Embryonic facial prominence (tissue), 1 donor: Measurements from ENCODE around the gene CUBN.
"Not testable (repeated sequence)": the region's sequence is repeated elsewhere in the genome, so short reads cannot be mapped to it uniquely, and the experiment has no call there.

Source experiments
- DNase-seq: peaks from one replicate; pipeline ENCODE4 v3.0.0-alpha.2; 2016; ENCODE audit errors: extremely low spot score

CUBN gene

GRCh38 chr10:17013131-17013983 is 116.3 kb downstream of the CUBN start:
- DNase-seq, result not testable (repeated sequence)

GRCh38 chr10:17012731-17013130 is 116.9 kb downstream of the CUBN start:
- DNase-seq, result not testable (repeated sequence)

DNA sequence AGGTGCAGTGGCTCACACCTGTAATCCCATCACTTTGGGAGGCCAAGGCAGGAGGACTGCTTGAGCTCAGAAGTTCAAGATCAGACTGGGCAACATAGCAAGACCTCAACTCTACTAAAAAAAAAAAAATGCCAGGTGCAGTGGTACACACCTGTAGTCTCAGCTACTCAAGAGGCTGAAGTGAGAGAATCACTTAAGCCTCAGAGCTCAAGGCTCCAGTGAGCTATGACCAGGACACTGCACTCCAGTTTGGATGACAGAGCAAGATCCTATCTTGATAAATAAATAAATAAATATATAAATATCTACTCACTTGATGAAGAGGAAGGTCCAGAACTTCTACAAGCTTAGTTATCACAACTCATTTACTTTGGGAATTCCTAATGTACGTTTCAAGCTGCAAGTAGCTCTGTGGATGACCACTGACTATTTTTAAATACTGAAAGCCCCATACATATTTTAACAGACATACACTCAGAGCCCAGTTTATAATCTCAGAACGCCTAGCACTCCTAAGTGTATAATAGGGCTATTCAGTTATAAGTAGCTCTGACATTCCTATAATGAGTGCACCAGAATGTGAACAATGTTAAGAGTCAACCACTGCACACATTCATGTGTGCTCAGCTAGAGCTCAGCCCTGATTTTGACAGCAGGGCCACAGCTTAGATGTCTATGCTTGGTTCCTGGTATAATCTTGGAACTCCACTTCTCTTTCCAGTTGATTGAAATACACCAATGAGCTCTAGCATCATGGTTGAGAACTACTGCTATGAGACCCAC is 119.1 kb downstream of the CUBN start:
- DNase-seq, result no peak

DNA sequence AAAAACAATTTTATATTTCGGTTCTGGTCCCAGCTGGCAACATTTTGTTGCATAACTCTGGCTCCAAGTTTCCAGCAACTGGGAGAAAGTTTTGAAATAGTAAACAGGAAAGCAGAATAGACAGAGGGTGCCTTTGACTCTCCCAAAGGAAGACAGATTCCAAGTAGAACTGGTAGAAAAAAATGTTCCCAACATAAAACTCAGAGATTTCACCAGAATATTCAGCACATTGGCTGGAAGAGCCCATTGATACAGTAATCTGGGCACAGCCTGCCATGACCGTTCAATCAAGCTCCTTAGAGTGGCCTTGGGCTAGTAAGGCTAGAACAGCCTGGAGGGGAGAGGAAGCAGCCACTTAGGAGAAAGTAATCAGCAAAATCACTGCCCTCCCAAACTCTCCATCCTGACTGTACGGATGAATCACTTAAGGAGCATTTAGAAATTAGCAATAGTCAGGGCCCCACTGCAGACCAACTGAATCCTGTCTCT is 120.4 kb downstream of the CUBN start:
- no peak for DNase-seq

DNA sequence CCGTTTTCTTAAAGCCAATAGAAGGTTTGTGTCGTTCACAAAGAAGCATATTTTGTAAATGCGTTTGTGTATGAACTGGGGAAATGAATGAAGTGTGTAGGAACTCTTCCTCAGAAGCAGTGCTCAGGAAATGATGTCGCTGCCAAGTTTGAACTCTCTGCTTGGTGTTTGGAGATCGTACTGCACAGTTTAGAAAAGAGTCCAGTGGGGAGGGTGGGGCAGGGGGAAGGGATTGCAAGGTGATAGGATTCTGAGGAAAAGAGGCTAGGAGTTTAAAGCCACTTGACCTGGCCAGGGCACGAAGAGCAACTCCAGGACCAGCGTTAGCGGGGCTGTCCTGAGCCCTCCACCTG is 122.2 kb downstream of the CUBN start:
- no peak for DNase-seq

DNA sequence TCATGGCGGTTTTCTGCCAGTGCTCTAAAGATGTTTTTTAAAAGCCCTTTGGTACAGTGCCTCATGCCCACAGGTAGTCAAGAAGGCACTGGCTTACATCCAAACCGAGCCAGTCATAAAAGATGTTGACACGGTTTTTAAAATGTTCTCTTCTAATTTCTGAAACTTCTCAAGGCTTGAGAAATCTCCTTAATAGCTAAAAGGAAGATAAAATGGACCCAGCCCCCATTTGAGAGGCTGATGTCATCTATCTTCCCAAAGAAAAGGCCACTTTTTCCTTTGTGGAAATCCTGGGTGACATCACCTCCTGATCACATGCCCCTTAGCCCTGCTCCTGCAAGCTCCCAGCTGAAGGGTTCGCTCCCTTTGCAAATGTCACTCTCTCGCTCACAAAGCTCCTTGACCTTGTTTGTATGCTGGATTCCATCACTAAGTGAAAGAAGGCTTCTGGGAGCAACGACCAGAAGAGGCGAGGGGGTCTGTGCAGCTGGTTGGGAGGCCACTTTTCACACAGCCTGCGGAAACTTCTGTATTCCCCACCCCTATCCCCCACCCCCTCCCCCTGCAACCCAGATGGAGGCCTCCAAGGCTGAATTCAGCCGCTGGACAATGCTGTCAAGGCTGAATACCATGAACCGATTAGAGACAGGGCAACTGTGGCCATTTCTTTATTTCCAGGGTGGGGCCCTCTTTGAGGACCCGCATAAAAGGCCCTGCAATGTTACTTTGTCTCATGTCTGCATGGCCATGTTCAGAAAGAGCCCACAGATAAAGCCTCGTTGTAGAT is 122.8 kb downstream of the CUBN start:
- DNase-seq, result no peak

DNA sequence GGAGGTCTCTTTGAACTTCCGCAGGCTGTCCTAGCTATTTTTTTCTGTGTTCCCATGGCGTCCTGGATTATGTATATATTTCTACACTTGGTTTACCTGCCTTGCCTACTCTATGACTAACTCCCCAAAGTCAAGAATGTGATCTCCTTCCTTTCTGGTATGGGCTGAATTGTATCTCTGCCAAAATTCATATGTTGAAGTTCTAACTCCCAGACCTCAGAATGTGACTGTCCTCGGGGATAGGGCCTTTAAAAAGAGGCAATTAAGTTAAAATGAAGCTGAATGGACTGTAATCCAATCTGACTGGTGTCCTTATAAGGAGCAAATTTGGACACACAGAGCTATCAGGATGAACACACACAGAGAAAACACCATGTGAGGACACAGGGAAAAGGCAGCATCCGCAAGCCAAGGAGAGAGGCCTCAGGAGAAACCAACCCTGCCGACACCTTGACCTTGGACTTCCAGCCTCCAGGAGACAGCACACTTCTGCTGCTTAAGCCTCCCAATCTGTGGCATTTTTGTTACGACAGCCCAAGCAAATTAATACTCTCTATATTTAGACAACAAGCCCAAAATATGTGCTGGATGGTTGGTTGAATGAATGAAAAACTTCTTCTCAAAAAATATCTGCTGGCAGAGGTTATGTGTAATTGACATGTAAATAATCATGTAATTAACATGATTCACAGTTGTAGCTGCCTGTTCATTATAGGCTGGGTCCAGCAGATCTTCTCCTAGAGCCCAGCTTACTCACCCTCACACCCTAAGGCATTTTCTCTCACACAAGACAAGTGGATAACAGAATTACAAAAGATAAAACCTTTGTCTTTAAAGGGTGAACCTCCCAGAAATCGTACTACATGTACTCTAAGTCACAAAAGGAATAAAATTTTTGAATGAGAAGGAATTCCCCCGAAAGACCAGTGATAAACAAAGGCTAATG is 123.7 kb downstream of the CUBN start:
- DNase-seq, result no peak

DNA sequence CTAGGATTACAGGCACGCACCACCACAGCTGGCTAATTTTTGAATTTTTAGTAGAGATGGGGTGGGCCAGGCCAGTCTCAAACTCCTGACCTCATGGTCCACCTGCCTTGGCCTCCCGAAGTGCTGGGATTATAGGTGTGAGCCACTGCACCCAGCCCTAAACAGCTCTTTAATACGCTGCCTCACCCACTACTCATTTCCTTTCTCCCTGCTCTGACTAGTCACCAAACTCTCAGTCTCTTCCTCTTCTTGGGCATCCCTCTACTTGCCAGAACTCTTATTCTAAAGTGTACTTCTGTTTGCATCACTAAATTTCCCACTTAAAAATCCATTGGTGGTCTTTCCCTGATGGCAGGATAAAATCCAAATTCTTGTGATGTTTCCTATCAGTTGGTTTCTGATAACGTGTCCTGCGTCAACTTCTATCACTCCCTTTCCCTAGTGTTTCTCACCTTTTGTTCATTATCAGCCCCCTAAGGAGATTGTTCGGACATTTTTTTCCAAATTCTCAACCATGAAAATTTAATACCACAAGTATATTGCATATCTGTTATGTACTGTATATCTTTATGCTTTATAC is 124.7 kb downstream of the CUBN start:
- no peak for DNase-seq

DNA sequence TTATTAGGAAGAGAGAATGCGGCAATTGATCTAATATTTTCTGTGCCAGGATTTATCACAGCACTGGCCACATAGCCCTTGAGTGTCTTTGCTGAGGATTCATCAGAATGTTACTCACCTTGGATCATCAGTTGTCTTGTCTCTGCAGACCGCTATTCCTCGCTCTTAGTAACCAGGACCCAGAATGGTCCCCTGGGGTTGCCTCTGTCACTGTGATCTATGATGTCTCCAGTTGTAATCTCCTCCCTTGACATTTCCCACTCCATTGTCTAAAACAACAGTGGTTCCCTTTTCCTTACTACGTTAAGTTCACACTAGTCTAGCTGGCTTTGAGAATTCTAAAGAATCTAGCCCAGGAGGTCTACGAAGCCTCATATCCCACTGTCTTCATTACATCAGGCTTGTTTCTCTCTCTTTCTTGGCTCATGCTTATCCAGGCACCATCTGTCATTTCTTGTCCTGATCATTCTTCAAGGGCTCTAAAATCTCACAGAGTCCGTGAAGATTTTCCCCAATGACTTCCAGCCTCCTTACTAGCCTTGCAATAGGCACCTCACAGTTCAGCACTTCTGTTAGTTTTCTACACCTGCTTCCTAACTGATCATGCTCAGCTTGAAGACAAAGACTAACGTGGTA is 125.8 kb downstream of the CUBN start:
- DNase-seq, result no peak

DNA sequence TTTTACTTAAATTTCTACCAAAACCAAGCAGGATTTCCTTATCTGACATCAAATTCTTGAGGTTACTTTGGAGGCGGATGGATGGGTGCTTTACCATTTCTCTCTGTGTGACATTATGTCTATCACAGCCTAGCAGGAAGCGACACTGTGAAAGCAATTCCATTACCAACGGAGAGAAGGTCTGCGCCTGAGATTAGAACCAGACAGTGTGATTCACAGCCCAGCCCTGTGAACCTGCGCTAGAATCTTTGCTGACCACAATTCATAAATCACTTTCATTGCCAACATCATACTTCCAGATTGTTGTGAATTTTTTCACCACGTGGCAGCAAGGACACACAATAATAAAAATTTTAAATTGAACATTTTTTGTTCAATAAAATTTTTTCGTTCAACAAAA is 126.5 kb downstream of the CUBN start:
- no peak for DNase-seq

DNA sequence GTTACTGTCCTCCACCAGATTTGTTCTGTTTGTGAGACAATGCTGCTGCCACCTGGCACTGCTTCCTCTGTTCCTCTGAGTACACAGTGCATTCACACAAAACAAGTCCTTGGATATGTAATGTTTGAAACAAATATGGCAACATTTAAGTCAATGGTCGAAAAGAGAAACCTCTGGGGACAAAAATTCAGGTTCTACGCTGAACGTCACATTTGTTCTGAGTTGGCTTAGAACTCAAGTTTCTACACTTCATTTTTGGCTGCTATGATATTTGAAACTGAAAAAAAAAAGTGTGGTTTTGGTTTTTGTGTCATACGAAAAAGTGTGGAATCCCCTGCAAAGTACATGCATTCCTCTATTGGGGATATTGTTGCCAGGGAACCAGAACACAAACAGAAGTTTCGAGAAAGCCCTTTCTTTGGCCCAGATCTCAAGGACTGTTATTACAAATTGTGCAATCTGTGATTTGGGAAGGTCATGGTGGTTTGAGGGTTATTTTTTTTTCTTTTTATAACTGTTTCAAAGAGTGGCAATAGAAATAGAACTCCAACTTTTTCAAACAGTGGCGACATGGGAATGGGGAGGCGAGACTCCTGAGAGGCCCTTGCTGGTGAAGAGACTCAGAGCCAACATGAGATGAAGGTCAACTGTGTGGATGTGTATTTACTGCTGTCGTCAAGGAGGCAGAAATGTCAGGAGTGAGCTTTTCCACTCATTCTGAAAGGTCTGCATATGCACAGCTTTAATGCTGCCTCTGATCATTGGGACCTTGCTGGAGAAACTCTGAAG is 127.5 kb downstream of the CUBN start:
- peak; percentile 91 for DNase-seq

DNA sequence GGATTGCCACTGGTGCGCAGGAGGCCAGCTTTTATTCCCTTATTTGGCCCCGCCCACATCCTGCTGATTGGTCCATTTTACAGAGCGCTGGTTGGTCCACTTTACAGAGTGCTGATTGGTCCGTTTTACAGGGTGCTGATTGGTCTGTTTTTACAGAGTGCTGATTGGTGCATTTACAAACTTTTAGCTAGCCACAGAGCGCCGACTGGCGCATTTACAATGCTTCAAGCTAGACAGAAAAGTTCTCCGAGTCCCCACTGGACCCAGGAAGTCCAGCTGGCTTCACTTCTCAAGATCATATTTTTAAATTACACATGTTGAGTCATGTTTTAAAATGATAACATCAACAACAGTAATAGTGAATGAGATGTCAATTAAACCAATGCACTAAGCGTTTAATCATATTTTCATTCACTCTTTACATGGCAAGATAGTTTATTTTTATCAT is 128.3 kb downstream of the CUBN start:
- no peak for DNase-seq

- no peak for DNase-seq
Observed at GRCh38 chr10:16999665-17000451, 129.8 kb downstream of the CUBN start.

GRCh38 chr10:16996530-16996964 is 133.1 kb downstream of the CUBN start:
- DNase-seq, result no peak

DNA sequence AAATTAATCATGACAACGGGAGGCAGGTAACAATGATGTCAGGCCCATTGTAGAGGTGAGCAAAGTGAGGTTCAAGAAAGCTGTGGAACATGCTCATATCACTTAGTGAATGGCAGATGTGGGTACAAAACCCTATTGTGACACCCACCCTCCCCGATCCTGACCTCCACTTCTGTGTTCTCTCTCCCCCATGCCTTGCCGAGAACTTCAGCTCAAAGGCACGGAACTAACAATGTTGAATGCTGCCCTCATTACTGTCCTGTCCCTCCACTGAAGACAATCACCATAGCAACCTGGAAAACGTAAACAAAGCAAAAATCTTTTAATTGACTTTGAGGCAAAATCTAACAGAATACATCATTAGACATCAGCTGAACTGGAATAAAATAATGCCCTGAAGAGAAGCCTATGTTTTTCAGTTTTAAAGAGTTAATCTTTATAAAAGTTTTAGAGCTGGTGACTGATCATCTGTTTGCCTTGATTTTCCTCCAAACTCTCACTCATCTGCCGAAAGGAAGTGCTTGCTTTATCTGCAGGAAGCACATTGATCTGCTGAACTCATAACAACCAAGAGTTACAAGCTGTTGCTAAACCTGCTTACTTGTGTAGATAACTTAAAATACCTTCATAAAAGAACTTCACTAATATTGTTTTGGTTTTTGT is 133.6 kb downstream of the CUBN start:
- no peak for DNase-seq

- no peak for DNase-seq
Observed at GRCh38 chr10:16993186-16993585, 136.4 kb downstream of the CUBN start.

GRCh38 chr10:16992611-16993119 is 136.9 kb downstream of the CUBN start:
- no peak for DNase-seq

- DNase-seq, result no peak
Observed at GRCh38 chr10:16991011-16991410, 138.6 kb downstream of the CUBN start.
